Kidney (tissue), 14 donors: ENCODE data around the gene LRRTM2. TPM values are rescaled to one million over a fixed set of nuclear protein-coding genes. Genes with fewer than 3 reads are reported as not detected.
"Not testable (repeated sequence)": the region's sequence is repeated elsewhere in the genome, so short reads cannot be mapped to it uniquely, and the experiment has no call there.

Experiments used
- DNase-seq, 5 donors: peaks; one replicate each; pipeline ENCODE4 v3.0.0-alpha.2; 2013 to 2020
- FAIRE-seq: peaks from 2 replicates; lab custom pipeline; 2012; peaks lifted over from hg19 to GRCh38; lab: Jason Lieb, UNC
- H3K27ac ChIP-seq, 2 donors: one replicate each; pipeline ENCODE4 v1.7.0; 2013; ENCODE audit warnings: low read depth in 2 of 2, low read length in 2 of 2, inconsistent platforms in 1 of 2
- H3K27me3 ChIP-seq: one replicate; pipeline ENCODE4 v1.7.1; 2013; ENCODE audit warnings: low read length, inconsistent platforms; ENCODE audit not compliant: control insufficient read depth, insufficient read depth
- H3K36me3 ChIP-seq, 3 donors: one replicate each; pipeline versions ENCODE4 v1.7.0 to v1.7.1; 2013; ENCODE audit warnings: low read length in 3 of 3, control low read depth in 1 of 3, inconsistent platforms in 1 of 3; ENCODE audit not compliant: insufficient read depth in 3 of 3, control insufficient read depth in 2 of 3
- H3K4me1 ChIP-seq, 3 donors: one replicate each; pipeline versions ENCODE4 v1.7.0 to v1.7.1; 2013; ENCODE audit warnings: low read length in 3 of 3, inconsistent platforms in 1 of 3, low read depth in 1 of 3; ENCODE audit not compliant: control insufficient read depth in 2 of 3, insufficient read depth in 2 of 3
- H3K4me3 ChIP-seq, 3 donors: one replicate each; pipeline versions ENCODE4 v1.7.0 to v1.8.1; 2013; ENCODE audit warnings: low read length in 3 of 3, control low read depth in 1 of 3, inconsistent platforms in 1 of 3
- H3K9ac ChIP-seq, 3 donors: one replicate each; pipeline versions ENCODE4 v1.7.0 to v1.7.1; 2013; ENCODE audit warnings: low read length in 3 of 3, control low read depth in 1 of 3, inconsistent platforms in 1 of 3
- H3K9me3 ChIP-seq, 3 donors: one replicate each; pipeline versions ENCODE4 v1.7.0 to v1.7.1; 2013; ENCODE audit warnings: low read length in 3 of 3, control low read depth in 1 of 3, inconsistent platforms in 1 of 3; ENCODE audit not compliant: control insufficient read depth in 2 of 3, insufficient read depth in 1 of 3
- intact Hi-C: fragments of 100-400 bp; cut with DNase I; formaldehyde crosslinking; loops from one replicate; pipeline ENCODE4 v1.11.1; 2022
- polyA plus RNA-seq: library from polyadenylated mRNA; stranded (reverse); fragments of 350-450 nt; fragmentation: Illumina TruSeq; extraction: RNeasy Lipid Tissue Mini Kit (QIAGEN cat#74804); gene quantifications from one replicate; pipeline ENCODE4 v1.2.3, GENCODE V29; 2014; ENCODE audit warnings: low read depth, low replicate concordance; ENCODE audit not compliant: insufficient read depth
- total RNA-seq: library from RNA; stranded (reverse); fragmentation: NEBNext Ultra II Directional; extraction: Animal tissue kit (Norgen Biotek cat#: 25700); gene quantifications from one replicate; pipeline ENCODE4 v1.2.1, GENCODE V29; 2021
- TF ChIP-seq, protein P1 (sequence below): IDR thresholded peaks from 3 replicates; pipeline ENCODE4 v1.5.1; 2012; ENCODE audit warnings: mild to moderate bottlenecking, moderate library complexity, borderline replicate concordance; ENCODE audit not compliant: insufficient read depth; ENCODE audit errors: extremely low read depth
- donor health status: control.
- donor health status: control.
- donor health status: control.
- donor health status: control.
- donor health status: control.
- donor health status: DM: yes; HTN: yes; CAD: no.
- donor health status: Normal renal cell carcinoma (clear cell type).

LRRTM2 gene
- total and polyA plus RNA-seq, 2 donors from 2014 or later, result 0.03 TPM; not detected in 1

DNA sequence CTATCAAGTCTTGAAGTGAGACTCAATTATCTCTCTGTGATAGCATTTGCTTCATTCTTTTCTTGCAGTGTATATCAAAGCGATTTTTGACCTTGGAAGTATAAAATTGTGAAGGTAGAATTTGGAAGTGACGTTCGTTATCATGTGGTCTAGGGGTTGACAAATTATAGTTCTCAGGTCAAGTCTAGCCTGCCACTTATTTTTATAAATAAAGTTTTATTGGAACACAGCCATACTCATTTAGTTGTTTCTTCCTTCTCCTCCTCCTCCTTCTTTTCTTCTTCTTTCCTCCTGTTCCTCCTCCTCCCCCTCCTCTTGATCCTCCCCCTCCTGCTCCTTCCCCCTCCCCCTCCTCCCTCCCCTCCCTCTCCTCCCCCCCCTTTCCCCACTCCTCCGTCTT is 38.0 kb downstream of the LRRTM2 start:
- Histone ChIP-seq H3K4me1 (peaks cover 0 to 2% (median 0%) of the 10 kb centered on the region in 3 donors), H3K4me3 (no peak overlapping the region), H3K27me3 (no peaks in the 10 kb centered on the region), H3K27ac (no peak overlapping the region), H3K36me3 (no peaks in the 10 kb centered on the region), H3K9me3 (no peaks in the 10 kb centered on the region), H3K9ac (no peak overlapping the region)
- intact Hi-C loops, result no loop called here
- no peak for DNase-seq
- TF ChIP-seq, protein P1, sequence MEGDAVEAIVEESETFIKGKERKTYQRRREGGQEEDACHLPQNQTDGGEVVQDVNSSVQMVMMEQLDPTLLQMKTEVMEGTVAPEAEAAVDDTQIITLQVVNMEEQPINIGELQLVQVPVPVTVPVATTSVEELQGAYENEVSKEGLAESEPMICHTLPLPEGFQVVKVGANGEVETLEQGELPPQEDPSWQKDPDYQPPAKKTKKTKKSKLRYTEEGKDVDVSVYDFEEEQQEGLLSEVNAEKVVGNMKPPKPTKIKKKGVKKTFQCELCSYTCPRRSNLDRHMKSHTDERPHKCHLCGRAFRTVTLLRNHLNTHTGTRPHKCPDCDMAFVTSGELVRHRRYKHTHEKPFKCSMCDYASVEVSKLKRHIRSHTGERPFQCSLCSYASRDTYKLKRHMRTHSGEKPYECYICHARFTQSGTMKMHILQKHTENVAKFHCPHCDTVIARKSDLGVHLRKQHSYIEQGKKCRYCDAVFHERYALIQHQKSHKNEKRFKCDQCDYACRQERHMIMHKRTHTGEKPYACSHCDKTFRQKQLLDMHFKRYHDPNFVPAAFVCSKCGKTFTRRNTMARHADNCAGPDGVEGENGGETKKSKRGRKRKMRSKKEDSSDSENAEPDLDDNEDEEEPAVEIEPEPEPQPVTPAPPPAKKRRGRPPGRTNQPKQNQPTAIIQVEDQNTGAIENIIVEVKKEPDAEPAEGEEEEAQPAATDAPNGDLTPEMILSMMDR, result no peak
- no peak for FAIRE-seq

GRCh38 chr5:138834853-138835252 is 40.3 kb downstream of the LRRTM2 start:
- H3K4me3 ChIP-seq, H3K27ac ChIP-seq, H3K36me3 ChIP-seq, FAIRE-seq, H3K27me3 ChIP-seq, intact Hi-C loops, DNase-seq, H3K4me1 ChIP-seq, H3K9me3 ChIP-seq, H3K9ac ChIP-seq: not testable (repeated sequence)

DNA sequence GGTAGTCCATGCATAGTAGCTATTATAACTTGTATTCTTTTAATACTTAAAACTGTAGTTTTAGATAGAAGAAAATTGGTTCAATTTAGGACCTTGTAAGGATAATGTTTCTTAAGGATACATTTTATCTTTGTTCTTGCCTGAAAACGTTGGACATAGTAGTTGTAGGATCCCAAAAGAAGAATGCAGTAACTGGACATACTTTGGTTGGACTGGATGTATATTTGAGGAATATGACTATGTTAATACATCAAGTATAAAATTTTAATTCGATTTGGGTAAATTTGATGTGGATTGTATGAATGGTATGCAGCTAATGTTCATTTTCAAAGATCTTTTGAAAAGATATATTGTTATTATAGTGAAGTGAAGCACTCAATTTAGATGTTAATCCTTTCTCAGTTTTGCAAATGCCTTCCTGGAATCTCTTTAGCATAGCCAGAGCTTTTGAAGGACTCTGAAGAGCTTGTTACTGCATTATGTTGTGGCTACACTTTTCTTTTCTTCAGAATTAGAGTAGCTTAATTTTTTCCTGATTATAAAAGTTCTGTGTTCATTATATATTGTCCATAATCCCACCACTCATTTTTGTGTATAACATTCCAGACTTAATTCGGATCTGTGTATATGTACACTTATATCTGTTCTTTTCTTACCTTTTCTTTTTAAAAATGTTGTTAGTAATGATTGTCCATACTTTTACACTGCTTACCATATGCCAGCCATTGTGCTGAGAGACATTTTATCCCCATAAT is 41.2 kb downstream of the LRRTM2 start:
- no peak overlapping the region for H3K27ac ChIP-seq
- no peak overlapping the region for H3K4me3 ChIP-seq
- peaks cover 0 to 7% (median 0%) of the 10 kb centered on the region in 3 donors for H3K36me3 ChIP-seq
- H3K27me3 ChIP-seq, result no peaks in the 10 kb centered on the region
- intact Hi-C loops, result no loop called here
- no peaks in the 10 kb centered on the region for H3K4me1 ChIP-seq
- FAIRE-seq (no peak), DNase-seq (no peak)
- no peak overlapping the region for H3K9ac ChIP-seq
- H3K9me3 ChIP-seq, result no peaks in the 10 kb centered on the region
- TF ChIP-seq, protein P1, result no peak

DNA sequence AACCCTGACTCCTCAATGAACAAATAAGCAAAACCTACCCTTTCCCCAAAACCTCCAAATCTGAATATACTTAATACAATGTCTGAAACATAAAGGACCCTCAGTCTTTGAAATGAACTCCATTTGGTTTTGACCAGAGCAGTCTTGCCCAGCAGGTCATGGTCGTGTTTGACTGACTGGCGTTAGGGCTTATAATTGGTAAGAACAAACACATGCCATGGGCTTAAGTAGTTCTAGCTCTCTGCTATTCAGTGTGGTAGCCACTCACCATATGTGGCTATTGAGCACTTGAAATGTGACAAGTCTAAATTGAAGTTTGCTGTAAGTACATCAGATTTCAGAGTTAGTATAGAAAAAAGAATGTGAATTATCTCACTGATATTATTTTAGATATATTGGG is 42.1 kb downstream of the LRRTM2 start:
- H3K36me3 ChIP-seq, result peaks cover 0 to 13% (median under 1%) of the 10 kb centered on the region in 3 donors
- no peak overlapping the region for H3K4me3 ChIP-seq
- no peak overlapping the region for H3K9ac ChIP-seq
- H3K4me1 ChIP-seq, result no peaks in the 10 kb centered on the region
- H3K27me3 ChIP-seq, result no peaks in the 10 kb centered on the region
- DNase-seq (no peak), FAIRE-seq (no peak)
- H3K9me3 ChIP-seq, result no peaks in the 10 kb centered on the region
- no peak overlapping the region for H3K27ac ChIP-seq
- intact Hi-C loops, result no loop called here
- TF ChIP-seq, protein P1, result no peak
